Parathyroid adenoma (tissue), 2 donors: ENCODE measurements around the gene BMPR1B.

Source experiments
- H2AFZ ChIP-seq: fragments of 300-600 bp; sonication (generic); one replicate; pipeline ENCODE4 v1.7.0; 2017; ENCODE audit warnings: antibody characterized with exemption, mild to moderate bottlenecking
- H3K27ac ChIP-seq: fragments of 300-600 bp; sonication (generic); one replicate; pipeline ENCODE4 v1.7.0; 2017
- H3K27me3 ChIP-seq: fragments of 300-600 bp; sonication (generic); one replicate; pipeline ENCODE4 v1.7.0; 2017; ENCODE audit warnings: low read length; ENCODE audit not compliant: control insufficient read depth, insufficient read depth
- H3K36me3 ChIP-seq: fragments of 300-600 bp; sonication (generic); one replicate; pipeline ENCODE4 v1.7.0; 2017; ENCODE audit warnings: low read length; ENCODE audit not compliant: control insufficient read depth, insufficient read depth
- H3K4me1 ChIP-seq: fragments of 300-600 bp; sonication (generic); one replicate; pipeline ENCODE4 v1.7.0; 2017; ENCODE audit warnings: control low read depth
- H3K4me2 ChIP-seq: fragments of 300-600 bp; sonication (generic); one replicate; pipeline ENCODE4 v1.7.0; 2017; ENCODE audit warnings: low read length
- H3K4me3 ChIP-seq: fragments of 300-600 bp; sonication (generic); one replicate; pipeline ENCODE4 v1.7.0; 2017; ENCODE audit warnings: low read depth, low read length
- H3K79me2 ChIP-seq: fragments of 300-600 bp; sonication (generic); one replicate; pipeline ENCODE4 v1.7.0; 2017; ENCODE audit warnings: control low read depth
- H3K9ac ChIP-seq: fragments of 300-600 bp; sonication (generic); one replicate; pipeline ENCODE4 v1.7.0; 2017; ENCODE audit warnings: mild to moderate bottlenecking
- H3K9me3 ChIP-seq: fragments of 300-600 bp; sonication (generic); one replicate; pipeline ENCODE4 v1.7.0; 2017; ENCODE audit warnings: low read length; ENCODE audit not compliant: control insufficient read depth
- TF ChIP-seq, protein P1 (sequence below): fragments of 300-600 bp; sonication (generic); IDR thresholded peaks from one replicate; pipeline ENCODE4 v1.7.0; 2017; ENCODE audit warnings: antibody characterized with exemption, mild to moderate bottlenecking
- donor health status: primary hyperparathyroidism.

BMPR1B gene

DNA sequence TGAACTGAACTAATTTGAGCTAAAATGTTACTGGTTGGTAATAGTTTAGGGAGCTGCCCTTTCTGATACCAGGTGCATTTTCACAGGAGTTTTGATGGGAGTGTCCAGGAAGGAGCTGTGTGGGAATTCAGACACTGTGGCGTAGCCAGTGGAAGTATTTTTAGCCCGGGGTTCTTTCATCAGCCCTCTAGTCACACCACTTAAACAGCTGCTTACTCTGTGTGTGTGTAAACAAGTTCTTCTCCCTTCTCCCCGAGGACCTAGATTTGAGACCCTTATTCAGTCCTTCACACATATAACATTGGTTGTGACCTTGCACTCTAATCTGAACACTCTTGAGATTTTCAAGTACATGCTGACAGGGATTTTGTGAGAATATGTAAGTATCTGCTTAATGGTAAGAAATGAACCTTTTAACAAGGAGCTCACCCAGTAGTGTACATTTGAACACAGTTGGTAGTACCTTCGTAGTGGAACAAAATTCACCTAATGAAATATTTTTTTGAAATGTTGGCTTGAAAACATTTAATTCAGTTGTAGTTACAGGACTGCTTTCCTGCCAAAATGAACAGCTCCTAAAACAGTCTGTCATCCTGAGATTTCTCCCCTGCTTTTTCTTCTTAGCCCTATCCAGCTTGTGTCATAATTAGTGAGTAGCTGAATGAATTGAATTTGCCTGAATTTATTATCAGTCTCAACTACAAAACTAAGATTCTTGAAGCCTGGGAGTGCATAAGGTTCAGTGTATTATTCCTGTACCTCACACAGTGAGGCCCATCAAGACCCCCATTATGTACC is 61.8 kb downstream of the BMPR1B start:
- no peak overlapping the region for H2AFZ ChIP-seq
- H3K9ac ChIP-seq = no peak overlapping the region
- H3K27ac ChIP-seq = no peak overlapping the region
- TF ChIP-seq, protein P1, sequence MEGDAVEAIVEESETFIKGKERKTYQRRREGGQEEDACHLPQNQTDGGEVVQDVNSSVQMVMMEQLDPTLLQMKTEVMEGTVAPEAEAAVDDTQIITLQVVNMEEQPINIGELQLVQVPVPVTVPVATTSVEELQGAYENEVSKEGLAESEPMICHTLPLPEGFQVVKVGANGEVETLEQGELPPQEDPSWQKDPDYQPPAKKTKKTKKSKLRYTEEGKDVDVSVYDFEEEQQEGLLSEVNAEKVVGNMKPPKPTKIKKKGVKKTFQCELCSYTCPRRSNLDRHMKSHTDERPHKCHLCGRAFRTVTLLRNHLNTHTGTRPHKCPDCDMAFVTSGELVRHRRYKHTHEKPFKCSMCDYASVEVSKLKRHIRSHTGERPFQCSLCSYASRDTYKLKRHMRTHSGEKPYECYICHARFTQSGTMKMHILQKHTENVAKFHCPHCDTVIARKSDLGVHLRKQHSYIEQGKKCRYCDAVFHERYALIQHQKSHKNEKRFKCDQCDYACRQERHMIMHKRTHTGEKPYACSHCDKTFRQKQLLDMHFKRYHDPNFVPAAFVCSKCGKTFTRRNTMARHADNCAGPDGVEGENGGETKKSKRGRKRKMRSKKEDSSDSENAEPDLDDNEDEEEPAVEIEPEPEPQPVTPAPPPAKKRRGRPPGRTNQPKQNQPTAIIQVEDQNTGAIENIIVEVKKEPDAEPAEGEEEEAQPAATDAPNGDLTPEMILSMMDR = no peak
- no peaks in the 10 kb centered on the region for H3K27me3 ChIP-seq
- H3K4me1 ChIP-seq = no peaks in the 10 kb centered on the region
- H3K4me3 ChIP-seq = no peak overlapping the region
- no peaks in the 10 kb centered on the region for H3K79me2 ChIP-seq
- no peak overlapping the region for H3K4me2 ChIP-seq
- H3K36me3 ChIP-seq = no peaks in the 10 kb centered on the region
- H3K9me3 ChIP-seq = no peaks in the 10 kb centered on the region

DNA sequence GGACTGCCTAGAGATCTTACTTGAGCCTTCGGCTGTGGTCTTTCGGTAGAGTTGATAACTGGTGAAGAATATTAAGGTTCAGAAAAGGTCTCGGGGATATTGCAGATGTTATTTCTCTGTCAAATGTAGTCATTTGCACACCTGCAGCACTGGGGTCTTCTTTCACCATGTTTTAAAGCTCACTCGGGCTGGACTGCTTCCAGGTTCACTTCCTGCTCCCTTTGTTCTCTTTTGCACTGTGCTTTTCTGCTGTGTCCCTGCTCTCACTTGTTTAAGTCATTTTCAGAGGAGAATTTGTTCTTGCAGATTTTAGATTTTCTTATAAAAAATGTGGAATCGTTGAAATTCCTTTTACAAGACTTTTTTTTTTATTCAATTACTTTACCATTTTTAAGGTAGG is 68.5 kb downstream of the BMPR1B start:
- Histone ChIP-seq H3K4me1 (no peaks in the 10 kb centered on the region), H3K27ac (no peak overlapping the region), H3K4me2 (no peak overlapping the region), H3K4me3 (no peak overlapping the region), H3K36me3 (no peaks in the 10 kb centered on the region), H3K79me2 (no peaks in the 10 kb centered on the region), H3K9ac (no peak overlapping the region), H3K27me3 (no peaks in the 10 kb centered on the region), H3K9me3 (no peaks in the 10 kb centered on the region), H2AFZ (no peak overlapping the region)
- TF ChIP-seq, protein P1 = no peak

DNA sequence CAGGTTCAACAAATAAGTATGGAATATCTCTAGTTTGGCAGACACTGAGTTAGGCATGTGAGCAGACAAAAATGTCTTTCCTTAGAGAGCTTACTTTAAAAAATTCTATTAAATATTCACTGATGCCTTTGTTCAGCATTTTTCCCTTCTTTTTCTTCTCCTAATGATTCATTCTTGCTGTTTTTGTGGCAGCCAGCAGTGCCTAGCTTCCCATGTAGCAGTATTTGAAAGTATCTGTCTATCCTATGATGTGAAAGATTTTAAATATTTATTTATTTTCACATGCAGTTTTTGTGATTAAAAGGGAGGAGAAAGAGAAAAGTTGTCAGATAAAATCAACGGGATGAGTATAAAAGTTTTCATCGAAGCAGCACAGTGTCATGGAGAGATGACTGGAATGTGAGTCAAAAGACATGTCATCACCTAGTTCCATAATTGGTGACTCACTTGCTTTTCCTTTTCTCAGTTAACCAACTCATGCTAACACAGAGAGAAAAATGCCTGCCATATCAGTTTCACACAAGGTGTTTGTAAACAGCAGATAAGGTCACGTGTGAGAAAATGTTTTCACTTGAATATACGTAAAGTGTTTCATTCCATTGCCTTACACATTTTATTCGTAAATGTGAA is 69.8 kb downstream of the BMPR1B start:
- H3K4me3 ChIP-seq = no peak overlapping the region
- H3K4me2 ChIP-seq = no peak overlapping the region
- H3K4me1 ChIP-seq = no peaks in the 10 kb centered on the region
- no peak overlapping the region for H3K27ac ChIP-seq
- no peaks in the 10 kb centered on the region for H3K36me3 ChIP-seq
- TF ChIP-seq, protein P1 = no peak
- no peaks in the 10 kb centered on the region for H3K27me3 ChIP-seq
- no peak overlapping the region for H2AFZ ChIP-seq
- no peak overlapping the region for H3K9ac ChIP-seq
- no peaks in the 10 kb centered on the region for H3K79me2 ChIP-seq
- H3K9me3 ChIP-seq = no peaks in the 10 kb centered on the region

DNA sequence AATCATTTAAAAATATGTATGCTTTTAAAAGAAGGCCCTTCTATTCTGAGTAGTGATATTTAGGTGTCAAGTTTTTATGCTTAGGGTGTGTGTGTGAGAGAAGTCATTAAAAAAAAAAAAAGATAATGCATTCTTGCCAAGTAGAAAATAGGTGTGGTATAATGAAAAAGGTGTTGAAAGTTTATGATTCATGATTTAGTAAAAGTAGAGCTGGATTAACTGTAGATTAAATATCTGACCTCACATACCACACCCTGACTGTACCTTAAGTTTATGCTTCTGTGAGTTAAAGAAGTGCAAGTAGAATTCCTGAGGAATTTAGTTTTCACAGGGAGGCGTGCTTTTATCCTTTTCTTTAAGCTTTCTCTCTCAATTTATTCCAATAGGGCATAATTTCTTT is 71.1 kb downstream of the BMPR1B start:
- H3K9me3 ChIP-seq = no peaks in the 10 kb centered on the region
- H3K36me3 ChIP-seq = no peaks in the 10 kb centered on the region
- no peak overlapping the region for H3K4me3 ChIP-seq
- TF ChIP-seq, protein P1 = no peak
- H3K4me1 ChIP-seq = no peaks in the 10 kb centered on the region
- no peaks in the 10 kb centered on the region for H3K27me3 ChIP-seq
- H3K9ac ChIP-seq = no peak overlapping the region
- no peaks in the 10 kb centered on the region for H3K79me2 ChIP-seq
- H3K27ac ChIP-seq = no peak overlapping the region
- no peak overlapping the region for H2AFZ ChIP-seq
- H3K4me2 ChIP-seq = no peak overlapping the region
